GM18511 (cell line): ENCODE results near the gene RIN3.

Experiments used
- ATAC-seq: cut with Tn5 transposase; IDR thresholded peaks from one replicate; pipeline ENCODE4 v1.9.1; 2021; ENCODE audit warnings: mild to moderate bottlenecking, moderate library complexity; ENCODE audit not compliant: unreplicated experiment

The RIN3 gene, protein sequence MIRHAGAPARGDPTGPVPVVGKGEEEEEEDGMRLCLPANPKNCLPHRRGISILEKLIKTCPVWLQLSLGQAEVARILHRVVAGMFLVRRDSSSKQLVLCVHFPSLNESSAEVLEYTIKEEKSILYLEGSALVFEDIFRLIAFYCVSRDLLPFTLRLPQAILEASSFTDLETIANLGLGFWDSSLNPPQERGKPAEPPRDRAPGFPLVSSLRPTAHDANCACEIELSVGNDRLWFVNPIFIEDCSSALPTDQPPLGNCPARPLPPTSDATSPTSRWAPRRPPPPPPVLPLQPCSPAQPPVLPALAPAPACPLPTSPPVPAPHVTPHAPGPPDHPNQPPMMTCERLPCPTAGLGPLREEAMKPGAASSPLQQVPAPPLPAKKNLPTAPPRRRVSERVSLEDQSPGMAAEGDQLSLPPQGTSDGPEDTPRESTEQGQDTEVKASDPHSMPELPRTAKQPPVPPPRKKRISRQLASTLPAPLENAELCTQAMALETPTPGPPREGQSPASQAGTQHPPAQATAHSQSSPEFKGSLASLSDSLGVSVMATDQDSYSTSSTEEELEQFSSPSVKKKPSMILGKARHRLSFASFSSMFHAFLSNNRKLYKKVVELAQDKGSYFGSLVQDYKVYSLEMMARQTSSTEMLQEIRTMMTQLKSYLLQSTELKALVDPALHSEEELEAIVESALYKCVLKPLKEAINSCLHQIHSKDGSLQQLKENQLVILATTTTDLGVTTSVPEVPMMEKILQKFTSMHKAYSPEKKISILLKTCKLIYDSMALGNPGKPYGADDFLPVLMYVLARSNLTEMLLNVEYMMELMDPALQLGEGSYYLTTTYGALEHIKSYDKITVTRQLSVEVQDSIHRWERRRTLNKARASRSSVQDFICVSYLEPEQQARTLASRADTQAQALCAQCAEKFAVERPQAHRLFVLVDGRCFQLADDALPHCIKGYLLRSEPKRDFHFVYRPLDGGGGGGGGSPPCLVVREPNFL

DNA sequence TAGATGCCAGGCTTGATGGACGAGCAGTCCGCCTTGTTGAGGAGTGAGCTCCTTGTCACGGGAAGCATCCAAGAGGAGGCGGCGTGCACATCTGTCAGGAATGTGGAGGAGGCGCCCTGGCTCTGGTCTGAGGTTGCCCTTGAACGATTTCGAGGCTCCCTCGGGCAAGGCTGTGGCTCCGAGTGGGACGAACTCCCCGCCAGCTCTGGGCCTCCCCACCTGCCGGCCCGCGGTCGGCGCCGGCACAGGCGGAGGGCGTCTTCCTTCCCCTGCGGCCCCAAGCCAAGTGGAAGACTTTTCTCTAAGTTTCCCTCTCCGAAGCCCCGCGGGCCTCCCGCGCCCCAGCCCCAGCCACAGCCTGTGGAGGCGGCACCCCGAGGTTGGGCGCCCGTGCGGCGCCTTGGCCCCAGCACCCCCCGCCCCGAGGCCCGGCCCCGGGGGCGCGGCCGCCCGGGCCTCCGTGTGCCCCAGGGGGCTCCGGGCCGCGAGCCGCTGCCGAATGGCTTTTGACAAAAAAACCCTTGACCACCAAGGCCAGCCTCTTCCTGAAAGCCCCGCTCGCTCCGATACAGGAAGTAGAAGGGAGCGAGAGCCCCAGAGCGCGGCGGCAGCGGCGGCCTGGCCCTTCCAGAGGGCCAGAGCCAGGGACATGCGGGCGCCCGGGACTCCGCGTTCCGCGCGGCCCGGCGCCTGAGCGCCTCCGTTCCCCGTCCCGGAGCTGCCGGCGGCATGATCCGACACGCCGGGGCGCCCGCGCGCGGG, at the start of gene RIN3:
RIN3 (plus strand) TSS at position 578 of the 762 bp plus-strand sequence; CDS start at position 730, 152 bp downstream.
- ATAC-seq = peak; percentile 73

DNA sequence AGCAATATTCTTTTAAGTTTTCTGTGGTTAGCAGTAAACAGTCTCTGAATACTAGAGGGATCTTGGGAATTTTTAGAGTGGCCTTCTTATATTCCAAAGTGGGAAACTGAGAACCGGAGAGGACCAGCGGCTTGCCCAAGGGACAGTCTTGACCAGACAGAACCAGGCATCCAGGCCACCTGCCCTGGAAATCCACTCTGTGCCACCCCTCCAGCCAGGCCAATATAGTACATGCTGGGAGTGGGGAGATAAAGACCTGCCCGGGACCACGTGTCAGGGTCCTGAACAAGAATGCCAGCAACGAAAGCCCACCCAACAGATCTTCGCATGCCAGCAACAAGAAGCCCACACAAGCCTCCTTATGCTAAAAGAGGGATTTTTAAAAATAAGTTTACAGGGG, 49.4 kb upstream of the RIN3 start:
- no peak for ATAC-seq

DNA sequence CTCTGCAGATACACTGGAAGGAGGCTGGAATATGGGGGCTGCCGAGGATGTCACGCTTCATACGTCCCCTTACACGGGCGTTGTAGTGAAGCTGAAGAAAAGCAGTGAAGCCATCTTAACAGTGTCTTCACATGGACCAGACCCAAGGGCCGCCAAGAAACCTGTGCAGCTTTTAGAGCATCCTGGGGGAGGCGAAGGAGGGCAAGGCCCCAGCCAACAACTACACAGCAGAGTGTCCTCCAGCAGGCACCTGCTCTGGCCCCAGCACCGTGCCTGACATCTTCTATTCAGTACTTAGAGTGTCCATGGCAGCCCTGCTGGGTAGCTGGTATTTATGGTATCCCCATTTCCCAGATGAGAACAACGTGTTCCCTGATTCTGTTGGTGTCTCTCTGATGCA, 48.9 kb upstream of the RIN3 start:
- ATAC-seq = no peak

DNA sequence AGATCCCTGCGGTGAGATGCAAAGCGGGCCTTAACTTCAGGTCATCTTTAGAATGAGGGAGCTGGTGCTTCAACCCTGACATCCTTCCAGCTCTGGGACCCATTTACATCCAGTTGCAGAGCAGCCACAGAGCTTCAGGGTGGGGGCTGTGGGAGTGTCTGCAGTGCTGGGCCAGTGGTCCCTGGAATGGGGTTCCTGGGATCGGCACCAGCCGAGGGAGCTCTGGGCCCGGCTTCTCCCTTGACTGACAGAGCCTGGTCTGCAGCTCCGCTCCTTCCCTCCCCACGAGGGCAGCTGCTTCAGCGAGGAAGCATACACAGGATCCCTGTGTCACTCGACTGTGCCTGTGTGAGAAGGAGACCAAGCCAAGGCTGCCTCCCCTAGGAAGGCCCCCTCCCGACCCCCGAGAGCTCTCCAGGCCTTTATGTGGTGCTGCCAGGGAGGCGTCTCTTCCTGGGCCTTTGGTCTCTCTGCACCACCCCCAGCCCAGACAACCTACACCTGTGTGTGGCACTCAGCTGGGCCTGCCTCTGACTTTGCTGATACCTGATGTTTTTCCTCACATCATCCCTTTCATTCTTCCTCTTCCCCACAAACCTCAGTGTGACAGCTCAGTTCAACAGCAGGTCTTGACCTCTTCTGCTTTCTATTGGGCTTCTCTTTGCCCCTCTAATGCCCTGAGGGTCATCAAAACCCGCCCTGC, 48.1 kb upstream of the RIN3 start:
- ATAC-seq = no peak

DNA sequence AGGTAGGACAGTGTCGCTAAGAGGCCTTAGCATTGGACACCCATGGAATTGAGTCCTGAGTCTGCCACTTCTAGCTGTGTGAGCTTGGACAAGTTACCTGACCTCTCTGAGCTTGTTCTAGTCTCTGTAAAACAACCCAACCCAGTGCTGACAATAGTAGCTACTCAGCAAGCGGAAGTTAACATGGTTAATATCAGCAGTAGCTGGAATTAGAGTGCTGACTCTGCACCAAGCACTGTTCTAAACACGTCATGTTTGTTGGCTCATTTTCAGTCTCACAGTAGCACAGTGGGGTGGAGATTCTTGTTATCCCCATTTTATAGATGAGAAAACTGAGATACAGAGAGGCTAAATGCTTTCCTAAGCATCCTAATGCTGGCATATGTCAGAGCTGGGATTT, 47.5 kb upstream of the RIN3 start:
- no peak for ATAC-seq

DNA sequence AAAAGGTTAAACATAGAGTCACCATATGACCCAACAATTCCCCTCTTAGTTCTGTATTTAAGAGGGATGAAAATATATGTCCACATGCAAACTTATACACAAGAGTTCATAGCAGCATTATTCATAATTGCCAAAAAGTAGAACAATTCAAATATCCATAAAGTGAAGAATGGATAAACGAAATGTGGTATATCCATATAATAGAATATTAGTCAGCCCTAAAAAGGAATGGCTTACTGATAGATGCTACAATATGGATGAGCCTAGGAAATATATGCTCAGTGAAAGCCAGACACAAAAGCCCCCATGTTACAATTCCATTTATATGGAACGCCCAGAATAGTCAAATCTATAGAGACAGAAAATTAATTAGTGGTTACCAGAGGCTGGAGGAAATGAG, 44.1 kb upstream of the RIN3 start:
- ATAC-seq = no peak

DNA sequence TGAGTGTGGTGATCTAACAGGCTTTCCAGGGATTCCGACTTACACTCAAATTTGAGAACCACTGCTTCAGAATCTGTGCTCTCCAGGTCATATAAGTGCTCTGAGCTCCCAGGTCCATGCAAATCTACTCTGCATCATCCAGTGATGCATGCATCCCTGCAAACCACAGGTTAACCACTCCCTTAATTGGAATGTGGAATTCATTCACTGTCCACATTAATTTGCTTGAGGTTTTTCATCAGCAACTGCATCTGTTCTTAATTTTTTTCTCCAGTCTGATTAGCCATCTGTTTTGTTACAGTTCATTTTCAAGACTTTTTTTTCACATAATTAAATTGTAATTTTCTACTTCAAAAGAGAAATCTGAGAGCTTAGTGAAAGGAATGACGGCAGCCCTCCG, 43.4 kb upstream of the RIN3 start:
- no peak for ATAC-seq

DNA sequence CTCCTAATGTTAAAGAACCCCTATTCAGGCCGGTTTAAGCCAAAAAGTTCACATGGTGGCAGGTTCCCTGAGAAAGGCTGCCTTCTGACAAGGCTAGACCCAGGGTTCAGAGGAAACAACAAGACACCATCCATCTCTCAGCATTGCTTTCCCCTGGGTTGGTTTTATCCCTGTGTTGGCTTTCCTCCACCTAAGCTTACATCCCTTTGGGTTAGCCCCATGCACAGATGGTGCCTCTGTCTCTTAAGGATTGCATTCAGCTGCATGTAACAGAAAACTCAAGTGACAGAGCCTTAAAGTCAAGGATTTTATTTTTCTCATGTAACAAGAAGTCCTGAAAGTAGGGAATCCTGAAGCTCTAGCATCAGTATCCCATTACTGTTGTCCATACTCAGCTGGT, 42.8 kb upstream of the RIN3 start:
- no peak for ATAC-seq

DNA sequence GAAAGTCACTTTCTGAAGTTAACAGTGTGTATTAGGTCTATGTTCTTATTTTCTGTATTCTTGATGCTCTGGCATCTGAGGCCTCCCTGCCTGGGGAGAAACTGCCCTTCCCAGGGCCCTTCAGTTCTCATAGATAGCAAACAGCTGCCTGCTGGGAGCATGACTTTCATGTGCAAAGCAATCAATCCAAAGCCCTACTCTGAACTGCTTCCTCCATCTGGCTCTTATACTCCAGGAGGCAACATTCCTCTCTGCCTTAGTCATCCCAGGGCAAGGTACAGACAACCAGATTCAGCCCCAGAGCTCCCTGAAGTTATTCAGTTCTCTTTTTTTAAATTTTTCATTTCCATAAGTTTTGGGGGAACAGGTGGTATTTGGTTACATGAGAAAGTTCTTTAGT, 41.7 kb upstream of the RIN3 start:
- no peak for ATAC-seq

DNA sequence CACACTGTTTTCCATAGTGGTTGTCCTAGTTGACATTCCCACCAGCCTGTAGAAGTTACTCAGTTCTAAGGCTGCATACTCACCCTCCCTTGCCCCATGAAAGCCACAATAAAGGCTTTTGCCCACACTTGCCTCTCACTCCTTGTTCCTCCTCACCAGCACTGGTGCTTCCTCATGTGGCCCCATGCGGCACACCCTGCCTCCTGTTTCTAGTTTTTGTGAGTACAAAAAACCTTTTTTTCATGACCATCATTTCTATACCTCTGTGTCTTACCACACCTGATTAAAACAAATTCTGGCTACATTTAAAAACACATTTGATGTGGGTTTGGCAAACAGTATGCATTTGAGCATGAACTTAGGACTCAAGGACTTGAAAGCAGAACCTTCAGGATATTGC, 40.7 kb upstream of the RIN3 start:
- no peak for ATAC-seq

DNA sequence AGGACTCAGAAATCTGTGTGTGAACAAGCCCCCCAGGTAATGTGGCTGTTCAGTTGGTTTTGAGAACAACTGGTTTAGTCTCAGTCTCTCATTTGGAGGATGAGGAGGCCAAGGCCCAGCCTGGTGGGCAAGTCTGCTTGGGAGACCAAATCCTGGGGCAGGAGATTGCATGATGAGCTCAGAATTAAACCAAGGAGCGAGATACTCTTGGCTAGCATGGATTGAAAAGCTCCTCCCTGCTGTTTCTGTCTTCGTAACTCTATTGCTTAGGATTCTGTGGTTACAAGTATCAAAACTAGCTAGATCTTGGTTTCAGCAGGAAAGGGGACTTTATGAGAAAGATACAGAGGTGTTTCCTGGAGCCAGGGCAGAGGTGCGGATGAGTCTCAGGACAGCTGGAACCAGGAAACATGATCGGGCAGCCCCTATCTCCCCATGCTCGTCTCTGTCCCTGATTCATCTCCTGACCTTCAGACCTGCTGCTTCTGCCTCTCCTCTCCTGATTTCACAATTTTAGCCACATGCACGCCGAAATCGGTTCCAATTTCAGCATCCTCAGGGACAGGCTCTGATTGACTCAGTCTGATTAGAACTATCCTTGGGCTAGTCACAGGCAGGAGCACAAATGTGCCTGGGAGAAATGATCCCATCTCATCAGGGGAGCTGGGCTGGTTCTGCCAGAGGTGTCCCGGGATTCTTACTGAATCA, 40.2 kb upstream of the RIN3 start:
- ATAC-seq = no peak

DNA sequence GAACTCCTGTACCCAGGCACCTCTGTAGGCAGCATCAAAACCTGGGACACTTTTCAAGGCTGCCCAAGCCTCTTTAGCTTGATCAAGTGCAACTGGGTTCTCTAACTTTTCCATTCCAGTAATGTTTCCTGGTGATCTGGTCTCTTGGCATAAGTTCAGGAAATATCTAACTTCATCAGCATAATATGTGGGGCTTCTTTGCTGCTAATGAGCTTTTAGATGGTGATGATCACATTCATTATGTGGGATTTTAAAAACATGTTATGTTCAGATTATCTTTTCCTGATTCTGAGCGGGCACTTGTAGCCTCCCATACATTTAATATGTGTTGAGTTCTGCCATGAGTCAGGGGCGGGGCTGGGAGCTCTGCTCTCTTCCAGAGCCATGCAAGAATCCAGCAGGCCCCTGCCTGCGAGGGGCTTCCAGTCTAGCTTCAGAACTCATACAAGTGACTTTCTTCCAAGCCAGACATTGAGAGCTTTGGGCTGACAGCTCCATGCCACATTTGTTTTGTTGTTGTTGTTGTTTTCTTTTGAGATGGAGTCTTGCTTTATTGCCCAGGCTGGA, 39.5 kb upstream of the RIN3 start:
- ATAC-seq = no peak

DNA sequence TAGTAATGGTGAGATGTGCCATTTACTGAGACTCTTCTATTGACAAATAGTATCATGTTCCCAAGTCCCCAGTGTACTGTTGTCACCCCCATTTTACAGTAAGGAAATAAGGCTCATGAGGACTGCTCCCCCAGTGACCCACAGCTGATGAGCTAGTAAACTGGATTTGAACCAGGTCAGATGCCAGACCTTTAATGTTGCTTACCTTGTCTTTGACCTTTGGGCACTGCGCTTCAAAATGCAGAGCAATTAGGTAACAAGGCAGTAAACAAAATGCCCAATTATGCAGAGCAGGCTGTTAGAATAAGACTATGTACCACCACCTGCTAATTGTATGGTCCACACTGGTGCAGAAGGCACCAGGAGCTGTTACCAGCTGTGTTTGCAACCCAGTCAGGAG, 38.5 kb upstream of the RIN3 start:
- ATAC-seq = no peak

DNA sequence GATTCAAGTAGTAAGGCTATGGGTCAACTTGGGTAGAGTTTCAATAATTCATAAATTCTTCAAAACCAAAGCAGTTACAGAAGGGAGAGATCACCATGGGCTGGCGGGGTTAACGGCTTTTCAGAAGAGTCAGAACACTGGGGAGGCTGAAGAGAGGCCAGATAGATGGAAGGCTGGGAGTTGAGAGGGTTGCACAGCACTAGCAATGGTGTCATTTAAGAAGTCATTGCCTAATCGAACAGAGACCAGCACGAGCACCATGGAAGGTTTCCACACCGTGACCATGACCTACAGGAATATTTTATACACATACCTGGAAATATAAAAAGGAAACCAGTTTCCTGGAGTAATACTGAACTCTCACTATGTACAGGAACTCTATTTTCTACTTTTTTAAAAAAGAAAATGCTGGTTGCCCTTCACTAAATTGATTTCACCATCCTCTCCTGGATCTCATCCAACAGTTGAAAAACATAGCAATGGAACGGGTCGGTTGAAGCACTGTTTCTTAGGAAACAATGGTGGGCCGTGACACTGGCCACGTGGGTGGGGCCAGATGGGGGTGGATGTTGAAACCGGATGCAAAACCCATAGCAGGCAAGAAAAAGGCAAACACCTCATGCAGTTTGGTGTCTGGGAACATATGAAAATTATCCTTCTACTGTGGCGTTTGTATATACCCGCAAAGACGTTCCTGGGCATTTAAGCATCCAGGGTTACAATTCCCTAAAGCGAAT, 38.0 kb upstream of the RIN3 start:
- no peak for ATAC-seq

DNA sequence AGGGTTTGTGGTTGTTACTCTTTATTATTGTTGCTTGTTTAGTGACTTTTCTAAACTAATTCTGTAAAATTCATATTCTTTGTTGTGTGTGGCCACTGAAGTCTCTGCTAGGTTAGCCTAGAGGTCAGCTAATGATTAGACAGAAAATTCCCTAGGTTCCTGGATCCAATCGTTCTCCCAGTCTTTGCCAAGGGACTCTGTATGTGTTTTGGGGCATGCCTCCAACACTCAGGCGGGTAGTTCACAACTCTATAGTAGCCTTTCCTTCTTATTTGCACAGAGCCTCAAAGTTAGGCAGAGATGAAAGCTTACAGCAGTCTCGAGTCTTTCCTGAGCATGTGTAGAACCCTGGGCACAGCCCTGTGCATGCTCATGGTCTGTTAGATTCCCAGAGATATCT, 32.7 kb upstream of the RIN3 start:
- no peak for ATAC-seq

DNA sequence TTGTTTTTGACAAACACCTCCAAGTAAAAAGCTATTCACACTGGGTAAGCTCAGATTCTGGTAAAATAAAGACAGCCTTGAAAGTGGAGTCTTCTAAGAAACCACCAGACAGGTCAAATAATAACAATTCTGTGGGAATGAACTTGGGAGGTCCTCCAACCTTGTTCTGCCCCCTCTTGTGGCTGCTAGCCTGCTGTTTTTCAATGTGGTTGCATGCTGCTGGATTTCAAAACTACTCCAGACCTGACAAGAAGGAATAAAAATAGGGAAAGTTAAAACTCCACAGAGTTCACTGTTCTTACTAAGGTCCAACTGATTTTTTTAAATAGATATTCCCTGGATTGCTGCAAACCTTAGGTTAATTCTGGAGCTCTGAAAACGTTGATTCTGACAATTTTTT, 32.2 kb upstream of the RIN3 start:
- no peak for ATAC-seq

DNA sequence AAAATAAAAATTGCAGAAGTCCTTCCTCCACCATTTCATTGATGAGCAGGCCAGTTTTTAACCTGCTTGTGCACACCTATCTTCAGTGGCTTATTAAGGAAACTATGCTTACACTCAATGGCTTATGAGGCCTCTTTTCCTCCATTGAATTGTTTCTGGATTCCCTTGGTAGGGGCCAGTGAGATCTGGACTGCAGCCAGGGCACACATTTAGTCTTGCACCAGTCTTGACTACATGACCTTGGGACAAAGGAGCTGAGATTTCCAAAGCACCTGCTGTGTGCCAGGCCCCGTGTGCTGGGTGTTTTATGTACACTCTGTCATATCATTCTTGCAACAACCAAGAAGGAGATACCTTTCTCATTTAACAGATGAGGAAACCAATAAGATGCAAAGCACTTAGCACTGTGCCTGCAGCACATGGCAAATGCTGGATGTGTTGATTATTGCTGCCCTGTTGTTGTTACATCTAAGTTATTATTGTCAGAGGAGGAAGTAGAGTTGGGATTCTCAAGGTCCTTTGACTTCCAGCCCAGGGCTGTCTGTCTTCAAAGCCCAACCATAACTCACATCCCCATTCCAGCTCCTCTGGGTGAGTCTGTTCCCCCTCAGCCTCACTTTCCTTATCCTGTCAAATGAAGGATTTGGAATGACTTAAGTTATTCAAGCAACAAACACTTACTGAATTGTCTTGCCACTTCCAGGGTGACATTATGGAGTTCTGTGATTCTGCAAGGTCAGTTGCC, 31.6 kb upstream of the RIN3 start:
- no peak for ATAC-seq

DNA sequence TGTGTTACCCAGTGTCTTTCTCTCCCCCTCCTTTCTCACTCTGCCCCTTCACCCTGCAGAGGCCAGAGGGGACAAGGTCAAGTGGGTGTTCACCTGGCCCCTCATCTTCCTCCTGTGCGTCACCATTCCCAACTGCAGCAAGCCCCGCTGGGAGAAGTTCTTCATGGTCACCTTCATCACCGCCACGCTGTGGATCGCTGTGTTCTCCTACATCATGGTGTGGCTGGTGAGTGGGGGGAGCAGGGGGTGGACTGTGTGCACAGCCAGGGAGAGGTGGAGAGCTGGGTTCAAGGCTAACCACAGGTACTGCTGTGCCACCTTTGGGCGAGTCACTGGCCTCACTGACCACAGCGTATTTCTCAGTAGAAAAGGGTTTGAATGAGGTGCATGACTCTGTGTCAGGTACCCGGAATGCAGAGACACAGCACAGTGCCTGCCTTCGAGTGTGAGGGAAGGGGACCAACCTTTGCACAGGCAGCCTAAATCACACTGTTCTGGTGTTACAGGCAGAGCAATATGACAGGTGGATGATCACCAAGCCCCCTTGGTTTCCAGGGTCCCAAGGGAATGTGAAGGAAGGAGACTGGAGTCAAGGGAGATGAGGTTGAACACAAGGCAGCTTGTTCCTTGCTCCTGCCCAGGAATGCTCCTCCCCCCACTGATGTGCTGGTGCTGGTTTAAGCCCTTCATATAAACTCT, 30.8 kb upstream of the RIN3 start:
- no peak for ATAC-seq
